Measurements from ENCODE around the gene CNGA1. TPM values are rescaled to one million over a fixed set of nuclear protein-coding genes. Genes with fewer than 3 reads are reported as not detected.

The CNGA1 gene
- total RNA-seq, 4 donors from 2014 or later = 0.27 to 4.1 (median 0.55) TPM; not detected in 1

GRCh38 chr4:48043504-48043903 lies 27.0 kb upstream of the CNGA1 start:
- no peaks in the 10 kb centered on the region for H3K9me3 ChIP-seq
- H3K27me3 ChIP-seq = no peaks in the 10 kb centered on the region
- no peaks in the 10 kb centered on the region for H3K4me1 ChIP-seq
- TF ChIP-seq POLR2A (IDR thresholded peaks at IDR 0.05) = no peak
- no peak for TF ChIP-seq CTCF (IDR thresholded peaks at IDR 0.05)
- no peak for DNase-seq
- H3K27ac ChIP-seq = no peak overlapping the region
- no peak overlapping the region for H3K4me3 ChIP-seq
- intact Hi-C loops (cut with DNase I; ENCODE audit: low total_unique reads) = no loop called here
- H3K36me3 ChIP-seq = no peaks in the 10 kb centered on the region

GRCh38 chr4:48042979-48043461 lies 26.5 kb upstream of the CNGA1 start:
- Histone ChIP-seq H3K27me3 (no peaks in the 10 kb centered on the region), H3K4me3 (no peak overlapping the region), H3K36me3 (no peaks in the 10 kb centered on the region), H3K27ac (no peak overlapping the region), H3K9me3 (no peaks in the 10 kb centered on the region), H3K4me1 (no peaks in the 10 kb centered on the region)
- TF ChIP-seq POLR2A (IDR thresholded peaks at IDR 0.05) (no peak), CTCF (IDR thresholded peaks at IDR 0.05) (no peak)
- no peak for DNase-seq
- intact Hi-C loops (cut with DNase I; ENCODE audit: low total_unique reads) = no loop called here

- intact Hi-C loops (cut with DNase I; ENCODE audit: low total_unique reads) = no loop called here
- Histone ChIP-seq H3K9me3 (no peaks in the 10 kb centered on the region), H3K27ac (no peak overlapping the region), H3K36me3 (no peaks in the 10 kb centered on the region), H3K4me1 (no peaks in the 10 kb centered on the region), H3K4me3 (no peak overlapping the region), H3K27me3 (no peaks in the 10 kb centered on the region)
- no peak for DNase-seq
- no peak for TF ChIP-seq CTCF (IDR thresholded peaks at IDR 0.05)
- no peak for TF ChIP-seq POLR2A (IDR thresholded peaks at IDR 0.05)
These were observed 25.2 kb upstream of the CNGA1 start for GRCh38 chr4:48041535-48042137.

- Histone ChIP-seq H3K27ac (no peak overlapping the region), H3K36me3 (no peaks in the 10 kb centered on the region), H3K4me1 (no peaks in the 10 kb centered on the region), H3K27me3 (no peaks in the 10 kb centered on the region), H3K9me3 (no peaks in the 10 kb centered on the region), H3K4me3 (no peak overlapping the region)
- DNase-seq = no peak
- TF ChIP-seq CTCF (IDR thresholded peaks at IDR 0.05) (no peak), POLR2A (IDR thresholded peaks at IDR 0.05) (no peak)
- intact Hi-C loops (cut with DNase I; ENCODE audit: low total_unique reads) = no loop called here
These were observed 23.1 kb upstream of the CNGA1 start for GRCh38 chr4:48039561-48039960.

- H3K9me3 ChIP-seq = no peaks in the 10 kb centered on the region
- H3K36me3 ChIP-seq = no peaks in the 10 kb centered on the region
- intact Hi-C loops (cut with DNase I; ENCODE audit: low total_unique reads) = no loop called here
- no peak for TF ChIP-seq CTCF (IDR thresholded peaks at IDR 0.05)
- TF ChIP-seq POLR2A (IDR thresholded peaks at IDR 0.05) = no peak
- H3K4me3 ChIP-seq = no peak overlapping the region
- H3K4me1 ChIP-seq = no peaks in the 10 kb centered on the region
- H3K27ac ChIP-seq = no peak overlapping the region
- no peak for DNase-seq
- no peaks in the 10 kb centered on the region for H3K27me3 ChIP-seq
These were observed 22.2 kb upstream of the CNGA1 start for GRCh38 chr4:48038666-48039065.

All from uterus (tissue), 4 donors.